ENCODE measurements around the gene DSTN.

DSTN gene

DNA sequence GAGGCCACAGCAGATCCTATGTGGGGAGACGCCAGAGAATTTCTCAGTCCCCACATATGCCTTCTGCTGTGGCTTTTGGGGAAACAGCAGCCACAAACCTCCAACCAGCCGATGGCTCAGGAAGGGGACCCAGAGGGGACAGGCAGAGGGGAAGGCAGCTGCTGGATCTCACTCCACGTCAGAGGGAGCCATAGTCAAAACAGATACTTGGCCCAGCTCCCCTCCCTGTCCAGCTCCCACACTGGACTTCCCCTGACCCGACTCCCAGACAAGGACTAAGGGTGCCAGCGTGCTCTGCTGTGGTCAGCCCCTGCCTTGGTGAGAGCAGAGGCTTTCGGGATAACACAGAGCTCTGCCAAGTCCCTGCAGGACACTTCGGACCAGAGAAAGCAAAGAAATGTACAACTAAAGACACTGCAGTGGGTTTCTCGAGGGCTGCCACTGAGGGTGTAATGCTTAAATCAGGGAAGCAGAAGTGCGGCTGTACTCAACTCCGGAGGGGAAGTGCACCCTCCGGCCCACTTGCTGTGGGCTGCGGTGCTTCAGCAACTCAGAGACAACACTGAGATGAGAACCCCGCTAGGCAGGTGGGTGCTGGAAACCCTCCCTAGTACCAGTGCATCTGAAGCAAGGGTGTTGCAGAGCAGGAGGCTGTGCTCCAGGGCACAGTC lies 64.9 kb downstream of the DSTN start:
- in situ Hi-C loops (cut with HindIII; ENCODE audit: low sequenced_read_pairs), result loop anchor here (5.0 kb wide), 1 partner anchor 268 kb away; no protein-coding TSS in a partner anchor

DNA sequence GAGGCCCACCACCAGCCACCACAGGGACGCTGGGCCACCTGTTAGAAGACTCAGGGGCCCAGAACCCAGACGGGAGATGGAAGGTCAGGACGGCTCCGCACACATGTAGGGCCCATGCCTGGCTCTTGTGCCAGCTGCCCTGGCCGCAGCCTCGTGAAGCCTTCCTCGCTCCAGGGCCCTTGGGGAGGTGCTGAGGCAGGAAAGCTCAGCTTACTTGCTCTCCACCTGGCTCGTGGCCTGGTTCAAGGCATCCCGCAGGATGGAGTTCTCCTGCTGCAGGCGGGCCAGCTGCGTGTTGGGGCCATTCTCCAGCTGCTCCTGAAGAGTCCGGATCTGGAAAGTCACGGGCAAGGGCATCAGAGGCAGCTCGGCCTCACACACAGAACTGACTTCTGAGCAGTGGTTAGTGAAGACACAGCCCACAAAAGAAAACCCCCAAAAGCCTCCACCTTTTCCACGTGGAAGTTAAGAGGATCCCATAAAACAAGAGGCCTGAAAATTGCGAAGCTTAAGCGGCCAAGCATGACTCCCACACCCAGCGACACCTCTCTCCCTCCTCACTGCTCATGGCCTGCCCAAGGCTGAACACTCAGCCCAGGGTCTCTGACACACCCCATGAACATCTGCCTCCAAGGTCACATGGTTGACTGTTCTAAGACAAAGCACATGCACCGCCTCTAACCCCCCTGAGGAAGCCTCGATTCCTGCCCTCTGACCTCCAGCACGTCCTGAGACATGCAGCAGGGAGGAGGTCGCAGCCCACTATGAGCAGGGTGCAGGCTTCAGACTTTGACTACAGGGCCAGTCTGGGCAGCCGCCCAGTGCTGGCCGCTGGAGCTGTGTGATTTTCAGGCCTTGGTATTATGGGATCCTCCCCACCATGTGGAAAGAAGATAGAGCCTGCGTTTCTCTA lies 65.7 kb downstream of the DSTN start:
- in situ Hi-C loops (cut with HindIII; ENCODE audit: low sequenced_read_pairs), result loop anchor here (5.0 kb wide), 1 partner anchor 267 kb away; no protein-coding TSS in a partner anchor

DNA sequence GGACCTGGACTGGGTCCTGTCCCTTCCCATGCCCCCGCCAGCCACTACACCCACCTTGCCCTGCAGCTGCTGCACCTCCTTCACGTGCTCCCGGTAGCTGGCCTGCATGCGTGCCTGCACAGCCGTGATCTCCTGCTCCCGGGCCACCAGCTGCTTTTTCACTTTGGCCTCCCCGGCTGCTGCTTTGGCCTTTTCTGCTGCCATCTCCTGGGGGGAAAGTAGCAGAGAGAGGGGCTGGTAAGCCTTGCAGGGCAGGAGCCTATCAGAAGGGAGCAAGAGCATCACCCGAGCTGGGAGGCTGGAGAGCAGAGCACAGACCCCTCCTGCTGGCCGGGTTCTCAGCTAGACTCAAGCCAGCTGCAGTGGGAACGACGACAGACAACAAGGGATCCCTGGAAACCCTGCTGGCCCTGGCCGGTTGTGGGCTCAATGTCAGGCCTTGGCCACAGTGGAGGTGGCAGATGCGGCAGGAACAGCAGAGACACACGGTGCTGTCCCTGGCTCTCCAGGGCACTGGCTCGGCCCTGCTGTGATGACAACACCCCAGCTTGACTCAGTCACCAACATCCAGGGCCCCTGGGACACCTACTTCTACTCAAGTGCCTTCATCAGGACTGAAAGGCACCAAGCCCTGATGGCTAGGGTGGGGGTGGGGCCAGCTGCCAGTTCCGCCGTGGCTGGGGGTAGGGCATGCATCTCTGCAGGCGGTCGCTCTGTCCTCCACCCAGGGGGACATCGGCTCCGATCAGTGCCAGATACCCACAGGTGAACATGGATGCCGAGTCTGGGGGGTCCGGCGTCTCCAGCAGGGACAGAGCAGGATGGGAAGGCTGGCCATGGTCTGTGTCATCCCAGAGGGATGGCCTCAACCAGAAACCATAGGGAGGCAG lies 66.9 kb downstream of the DSTN start:
- in situ Hi-C loops (cut with HindIII; ENCODE audit: low sequenced_read_pairs), result loop anchor here (5.0 kb wide), 1 partner anchor 266 kb away; no protein-coding TSS in a partner anchor

DNA sequence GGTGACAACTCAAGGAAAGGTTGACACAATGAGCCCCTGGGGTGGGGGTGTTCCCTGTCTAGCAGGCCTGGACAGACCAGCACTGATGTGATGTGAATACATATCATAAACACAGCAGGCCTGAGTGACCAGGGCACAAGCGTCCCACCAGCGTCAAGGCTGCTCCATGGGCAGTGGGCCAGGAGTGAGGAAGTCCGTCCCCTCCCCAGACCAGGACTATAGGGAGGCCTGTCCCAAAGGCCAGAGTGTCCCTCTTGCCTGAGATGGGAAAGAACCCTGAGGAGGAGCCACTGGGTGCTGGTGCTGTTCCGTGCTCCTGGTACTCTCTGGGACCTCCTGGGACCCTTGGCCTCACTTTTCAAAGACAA lies 67.5 kb downstream of the DSTN start:
- in situ Hi-C loops (cut with HindIII; ENCODE audit: low sequenced_read_pairs), result loop anchor here (5.0 kb wide), 1 partner anchor 265 kb away; no protein-coding TSS in a partner anchor

DNA sequence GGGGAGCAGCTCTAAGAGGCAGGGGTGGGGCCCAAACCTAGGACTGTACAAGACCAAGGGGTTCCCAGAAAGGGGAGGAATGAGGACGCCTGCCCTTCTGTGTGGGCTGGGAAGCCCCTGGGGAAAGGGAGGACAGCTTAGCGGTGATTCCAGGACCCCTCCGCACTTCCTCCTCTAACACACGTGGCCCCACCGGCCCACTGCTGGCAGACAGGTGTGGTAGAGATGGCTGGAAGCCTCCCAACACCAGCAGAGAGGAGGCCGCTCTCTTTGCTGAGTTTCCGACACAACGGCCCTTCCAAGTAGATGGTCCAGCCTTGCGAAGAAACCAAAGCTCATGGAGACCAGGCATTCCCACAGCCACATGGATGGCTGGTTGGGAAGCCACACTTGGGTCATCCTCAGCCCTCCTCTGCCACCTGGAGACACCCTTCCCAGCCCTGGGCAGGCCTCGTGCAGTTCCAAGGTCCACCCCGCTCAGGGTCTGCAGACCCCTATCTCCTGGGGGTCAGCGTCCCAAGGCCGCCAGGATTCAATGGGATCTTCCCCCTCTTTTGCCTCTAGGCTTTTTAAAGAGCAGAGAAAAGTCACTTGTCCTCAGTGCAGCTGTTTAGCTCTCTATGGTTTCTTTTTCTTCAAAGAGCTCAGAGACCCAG lies 68.2 kb downstream of the DSTN start:
- in situ Hi-C loops (cut with HindIII; ENCODE audit: low sequenced_read_pairs), result loop anchor here (5.0 kb wide), 1 partner anchor 264 kb away; no protein-coding TSS in a partner anchor

GRCh38 chr20:17638835-17639407 lies 69.0 kb downstream of the DSTN start:
- in situ Hi-C loops (cut with HindIII; ENCODE audit: low sequenced_read_pairs), result loop anchor here (5.0 kb wide), 1 partner anchor 263 kb away; no protein-coding TSS in a partner anchor

GRCh38 chr20:17640146-17640874 lies 70.4 kb downstream of the DSTN start:
- in situ Hi-C loops (cut with HindIII; ENCODE audit: low sequenced_read_pairs), result no loop called here

- in situ Hi-C loops (cut with HindIII; ENCODE audit: low sequenced_read_pairs), result no loop called here
Observed at GRCh38 chr20:17640875-17641378, 71.1 kb downstream of the DSTN start.

DNA sequence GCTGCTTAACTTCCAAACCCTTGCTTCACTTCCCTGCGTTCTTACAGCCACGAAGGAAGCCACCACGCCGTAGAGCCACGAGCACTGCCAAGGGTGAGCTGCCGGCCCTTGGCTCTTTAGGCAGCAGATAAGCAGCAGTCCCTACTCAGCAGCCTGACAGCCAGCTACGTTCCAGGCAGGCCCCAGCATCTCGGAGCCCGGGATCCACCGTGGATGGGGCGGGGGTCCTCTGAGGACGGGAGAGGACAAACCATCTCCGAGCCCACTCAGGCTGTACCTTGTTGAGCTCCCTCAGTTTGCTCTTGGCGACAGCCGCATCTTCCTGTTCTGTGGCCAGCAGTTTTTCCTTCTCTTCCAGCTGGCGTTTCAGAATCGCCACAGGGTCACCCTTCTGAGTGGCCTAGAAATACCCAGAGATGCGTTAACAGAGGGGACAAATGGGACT lies 71.7 kb downstream of the DSTN start:
- in situ Hi-C loops (cut with HindIII; ENCODE audit: low sequenced_read_pairs), result no loop called here

GRCh38 chr20:17641993-17642392 lies 72.1 kb downstream of the DSTN start:
- in situ Hi-C loops (cut with HindIII; ENCODE audit: low sequenced_read_pairs), result no loop called here

DNA sequence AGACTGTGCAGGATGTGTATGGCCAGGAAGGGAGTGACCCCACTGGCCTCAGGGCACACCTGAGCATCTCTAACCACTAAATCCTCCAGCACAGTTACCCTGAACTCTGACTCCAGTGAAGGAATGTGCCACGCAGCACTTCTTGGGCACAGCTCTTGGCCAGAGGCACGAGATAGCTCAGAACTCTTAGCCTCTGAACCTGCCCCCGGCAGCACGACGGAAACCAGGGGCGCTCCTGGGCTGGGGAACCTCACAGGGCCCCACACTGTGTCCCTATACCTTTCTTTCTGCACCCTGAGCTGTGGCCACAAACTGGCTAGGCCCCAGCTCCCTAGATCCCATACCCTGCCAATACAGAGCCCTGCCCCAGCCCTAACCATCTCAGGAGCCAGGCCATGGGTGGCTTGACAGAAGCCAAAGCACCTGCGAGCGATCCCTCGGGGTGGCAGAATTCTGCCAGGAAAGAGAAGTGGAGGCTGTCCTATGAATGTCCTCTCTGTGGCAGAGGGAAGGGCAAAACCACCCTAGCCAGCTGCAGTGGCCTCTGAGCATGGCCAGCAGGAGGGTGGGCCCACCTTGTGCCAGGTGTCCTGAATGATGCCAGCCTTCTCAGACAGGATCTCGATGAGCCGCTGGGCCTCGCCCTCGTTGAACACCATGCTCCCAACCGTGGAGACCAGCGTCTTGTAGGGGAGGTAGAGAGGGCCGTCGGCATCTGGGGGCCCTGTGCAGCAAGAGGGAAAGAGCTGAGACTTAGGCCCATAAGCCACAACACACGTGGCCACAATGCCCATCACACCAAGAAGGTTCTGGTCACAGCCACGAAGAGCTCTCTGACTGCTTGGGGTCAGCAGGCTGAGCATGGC lies 72.8 kb downstream of the DSTN start:
- in situ Hi-C loops (cut with HindIII; ENCODE audit: low sequenced_read_pairs), result no loop called here

GRCh38 chr20:17643531-17644188 lies 73.8 kb downstream of the DSTN start:
- in situ Hi-C loops (cut with HindIII; ENCODE audit: low sequenced_read_pairs), result no loop called here

GRCh38 chr20:17644451-17644850 lies 74.6 kb downstream of the DSTN start:
- in situ Hi-C loops (cut with HindIII; ENCODE audit: low sequenced_read_pairs), result no loop called here

DNA sequence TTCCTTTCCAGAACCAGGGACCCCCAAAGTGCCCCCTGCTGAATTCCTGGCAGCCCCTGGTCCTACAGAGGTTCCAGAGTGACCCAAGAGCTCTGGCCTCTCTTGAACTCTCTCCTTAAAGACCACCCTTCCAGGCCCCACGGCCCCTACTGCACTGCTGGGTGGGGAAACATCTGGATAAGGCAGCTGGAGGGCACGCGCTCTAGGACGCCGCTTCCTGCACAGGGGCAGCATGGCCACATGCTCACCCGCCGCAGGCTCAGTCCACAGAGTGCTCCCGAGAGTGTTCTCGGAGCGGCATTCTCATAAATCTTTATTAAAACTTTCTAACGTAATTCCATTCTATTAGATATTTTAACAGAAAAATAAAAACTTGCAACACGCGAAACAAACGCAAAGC lies 75.1 kb downstream of the DSTN start:
- in situ Hi-C loops (cut with HindIII; ENCODE audit: low sequenced_read_pairs), result no loop called here

DNA sequence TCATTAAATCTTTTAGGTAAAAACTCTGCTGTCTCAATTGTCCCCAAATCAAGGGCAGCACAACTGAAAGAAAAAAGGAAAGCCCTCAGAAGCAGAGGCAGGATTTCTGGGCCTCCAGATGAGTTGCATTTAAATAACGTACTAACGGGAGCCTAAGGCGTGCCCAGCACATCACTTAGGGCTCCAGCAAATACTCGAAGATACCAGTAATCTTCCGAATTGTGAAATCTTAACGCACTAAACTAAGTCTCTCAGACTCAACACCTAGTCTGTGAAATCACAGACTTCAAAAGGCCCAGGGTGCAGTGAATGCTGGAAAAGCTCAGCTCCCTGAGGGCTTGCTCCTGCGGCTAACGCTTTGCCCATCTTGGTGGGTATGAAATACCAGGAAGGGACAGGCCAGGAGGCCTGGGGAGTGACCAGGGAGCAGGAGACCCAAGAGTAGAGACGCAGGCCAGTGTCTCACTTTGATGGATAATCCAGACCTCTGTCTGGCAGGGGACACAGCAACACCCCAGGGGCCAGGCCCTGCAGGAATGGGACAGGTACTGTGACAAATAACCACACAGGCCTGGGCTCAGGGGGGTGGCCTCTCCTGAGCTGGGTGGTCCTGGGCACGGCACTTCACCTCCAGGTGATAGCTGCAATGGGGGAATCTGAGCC lies 75.8 kb downstream of the DSTN start:
- in situ Hi-C loops (cut with HindIII; ENCODE audit: low sequenced_read_pairs), result no loop called here

- in situ Hi-C loops (cut with HindIII; ENCODE audit: low sequenced_read_pairs), result no loop called here
Observed at GRCh38 chr20:17646209-17646960, 76.5 kb downstream of the DSTN start.
